Activated gamma-delta T cell (primary cell): Measurements from ENCODE around the gene SEPTIN5.

Experiments used
- DNase-seq: peaks from one replicate; lab custom pipeline; 2025; lab: John Stamatoyannopoulos, UW

Gene SEPTIN5

GRCh38 chr22:19705181-19705934 lies 8.9 kb upstream of the SEPTIN5 start:
- DNase-seq = no peak

GRCh38 chr22:19706661-19707151 lies 7.6 kb upstream of the SEPTIN5 start:
- no peak for DNase-seq

- DNase-seq = no peak
Observed at GRCh38 chr22:19707347-19708290, 6.7 kb upstream of the SEPTIN5 start.

GRCh38 chr22:19708321-19709011 lies 5.8 kb upstream of the SEPTIN5 start:
- no peak for DNase-seq

- no peak for DNase-seq
Observed at GRCh38 chr22:19709063-19709769, 5.1 kb upstream of the SEPTIN5 start.

GRCh38 chr22:19710020-19710768 lies 4.1 kb upstream of the SEPTIN5 start:
- no peak for DNase-seq

- DNase-seq = no peak
Observed at GRCh38 chr22:19710769-19711106, 3.6 kb upstream of the SEPTIN5 start.

- no peak for DNase-seq
Observed at GRCh38 chr22:19713245-19713644, 1.1 kb upstream of the SEPTIN5 start.

- DNase-seq = no peak
Observed at GRCh38 chr22:19713650-19714311, 522 bp upstream of the SEPTIN5 start.

GRCh38 chr22:19715188-19715930 lies 1.1 kb downstream of the SEPTIN5 start:
- no peak for DNase-seq

GRCh38 chr22:19716041-19716828 lies 1.9 kb downstream of the SEPTIN5 start:
- DNase-seq = no peak

- no peak for DNase-seq
Observed at GRCh38 chr22:19716829-19717105, 2.5 kb downstream of the SEPTIN5 start.

- no peak for DNase-seq
Observed at GRCh38 chr22:19717181-19717580, 2.9 kb downstream of the SEPTIN5 start.

- DNase-seq = peak; percentile 55
Observed at GRCh38 chr22:19717691-19718455, 3.6 kb downstream of the SEPTIN5 start.

GRCh38 chr22:19718456-19719049 lies 4.2 kb downstream of the SEPTIN5 start:
- DNase-seq = no peak

- DNase-seq = no peak
Observed at GRCh38 chr22:19719050-19719482, 4.8 kb downstream of the SEPTIN5 start.

- DNase-seq = no peak
Observed at GRCh38 chr22:19719488-19720021, 5.3 kb downstream of the SEPTIN5 start.
